Right hindlimb (tissue), 1 donor: ENCODE data around the gene CFAP57.
"Not testable (repeated sequence)": the region's sequence is repeated elsewhere in the genome, so short reads cannot be mapped to it uniquely, and the experiment has no call there.

Source experiments
- DNase-seq: peaks from one replicate; pipeline ENCODE4 v3.0.0-alpha.2; 2018

Gene CFAP57

GRCh38 chr1:43174873-43175272, 2.7 kb downstream of the CFAP57 start:
- no peak for DNase-seq

- DNase-seq, result no peak
These were observed 5.6 kb downstream of the CFAP57 start for GRCh38 chr1:43177691-43178090.

- no peak for DNase-seq
These were observed 12.3 kb downstream of the CFAP57 start for GRCh38 chr1:43184388-43184787.

GRCh38 chr1:43184995-43185394, 12.9 kb downstream of the CFAP57 start:
- DNase-seq, result no peak

- DNase-seq, result no peak
These were observed 16.0 kb downstream of the CFAP57 start for GRCh38 chr1:43188106-43188505.

- no peak for DNase-seq
These were observed 22.4 kb downstream of the CFAP57 start for GRCh38 chr1:43194509-43194908.

- DNase-seq, result no peak
These were observed 25.4 kb downstream of the CFAP57 start for GRCh38 chr1:43197343-43198127.

- no peak for DNase-seq
These were observed 27.1 kb downstream of the CFAP57 start for GRCh38 chr1:43199093-43199726.

- no peak for DNase-seq
These were observed 31.7 kb downstream of the CFAP57 start for GRCh38 chr1:43203859-43204258.

GRCh38 chr1:43204394-43204793, 32.3 kb downstream of the CFAP57 start:
- no peak for DNase-seq

GRCh38 chr1:43205671-43206070, 33.5 kb downstream of the CFAP57 start:
- no peak for DNase-seq

GRCh38 chr1:43206600-43207228, 34.6 kb downstream of the CFAP57 start:
- DNase-seq, result peak; percentile 63

GRCh38 chr1:43207229-43207853, 35.2 kb downstream of the CFAP57 start:
- DNase-seq, result no peak

- DNase-seq, result not testable (repeated sequence)
These were observed 36.1 kb downstream of the CFAP57 start for GRCh38 chr1:43208277-43208676.

- no peak for DNase-seq
These were observed 42.6 kb downstream of the CFAP57 start for GRCh38 chr1:43214501-43215444.

- DNase-seq, result no peak
These were observed 45.6 kb downstream of the CFAP57 start for GRCh38 chr1:43217747-43218146.

- DNase-seq, result no peak
These were observed 49.0 kb downstream of the CFAP57 start for GRCh38 chr1:43220905-43221778.

GRCh38 chr1:43221797-43222196, 49.7 kb downstream of the CFAP57 start:
- DNase-seq, result no peak

- DNase-seq, result no peak
These were observed 50.7 kb downstream of the CFAP57 start for GRCh38 chr1:43222879-43223278.

- DNase-seq, result no peak
These were observed 53.0 kb downstream of the CFAP57 start for GRCh38 chr1:43225168-43225567.

GRCh38 chr1:43227143-43227764, 55.1 kb downstream of the CFAP57 start:
- peak; percentile 81 for DNase-seq
